Stimulated activated CD8-positive, alpha-beta memory T cell treated with anti-CD3 and anti-CD28 coated beads, Interleukin-4, amount 100 ng/mL, for 48 hours (primary cell): ENCODE results near the gene PTPN14.

ENCODE experiments used
- DNase-seq: peaks from one replicate; pipeline ENCODE4 v3.0.0-alpha.2; 2020

Gene PTPN14

DNA sequence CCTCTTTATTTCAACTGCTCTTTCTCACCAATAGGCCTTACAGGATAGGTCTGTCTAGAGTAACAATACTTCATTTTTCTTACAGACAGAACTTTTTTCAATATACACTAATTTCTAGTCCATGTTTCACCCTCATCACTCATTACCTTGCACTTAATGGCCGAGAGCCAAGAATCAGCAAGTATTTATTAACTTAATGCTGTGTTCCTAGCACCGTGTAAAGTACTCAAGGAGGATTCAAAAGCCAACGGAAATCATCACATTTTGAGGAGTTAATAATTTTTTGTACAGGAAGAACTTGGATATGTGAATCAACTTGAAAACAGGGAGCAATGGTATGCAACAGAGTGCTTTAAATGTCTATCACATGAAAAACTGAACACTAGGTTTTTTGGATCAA is 102.0 kb downstream of the PTPN14 start:
- no peak for DNase-seq

- no peak for DNase-seq
Measured at GRCh38 chr1:214448536-214448935, 102.9 kb downstream of the PTPN14 start.

- no peak for DNase-seq
Measured at GRCh38 chr1:214447557-214447871, 103.9 kb downstream of the PTPN14 start.

- no peak for DNase-seq
Measured at GRCh38 chr1:214446772-214447556, 104.4 kb downstream of the PTPN14 start.

- no peak for DNase-seq
Measured at GRCh38 chr1:214445831-214446614, 105.4 kb downstream of the PTPN14 start.

DNA sequence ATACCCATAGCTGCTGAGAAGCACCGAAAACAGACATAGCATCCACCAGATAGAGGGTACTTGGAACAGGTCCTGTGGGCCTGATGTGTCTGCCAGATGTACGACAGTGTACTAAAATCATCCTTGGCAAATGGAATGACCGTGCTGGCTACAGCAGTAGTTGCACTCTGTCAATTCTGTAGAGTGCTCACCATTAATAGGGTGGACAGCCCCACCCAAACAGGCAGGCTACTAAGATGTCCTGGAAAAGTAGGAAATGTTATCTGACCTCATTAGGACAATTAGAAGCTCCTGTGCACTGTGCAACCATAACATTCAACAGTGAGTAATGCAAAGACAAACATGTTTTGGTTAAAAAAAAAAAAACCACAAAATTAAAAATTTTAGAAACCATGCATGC is 106.2 kb downstream of the PTPN14 start:
- no peak for DNase-seq

DNA sequence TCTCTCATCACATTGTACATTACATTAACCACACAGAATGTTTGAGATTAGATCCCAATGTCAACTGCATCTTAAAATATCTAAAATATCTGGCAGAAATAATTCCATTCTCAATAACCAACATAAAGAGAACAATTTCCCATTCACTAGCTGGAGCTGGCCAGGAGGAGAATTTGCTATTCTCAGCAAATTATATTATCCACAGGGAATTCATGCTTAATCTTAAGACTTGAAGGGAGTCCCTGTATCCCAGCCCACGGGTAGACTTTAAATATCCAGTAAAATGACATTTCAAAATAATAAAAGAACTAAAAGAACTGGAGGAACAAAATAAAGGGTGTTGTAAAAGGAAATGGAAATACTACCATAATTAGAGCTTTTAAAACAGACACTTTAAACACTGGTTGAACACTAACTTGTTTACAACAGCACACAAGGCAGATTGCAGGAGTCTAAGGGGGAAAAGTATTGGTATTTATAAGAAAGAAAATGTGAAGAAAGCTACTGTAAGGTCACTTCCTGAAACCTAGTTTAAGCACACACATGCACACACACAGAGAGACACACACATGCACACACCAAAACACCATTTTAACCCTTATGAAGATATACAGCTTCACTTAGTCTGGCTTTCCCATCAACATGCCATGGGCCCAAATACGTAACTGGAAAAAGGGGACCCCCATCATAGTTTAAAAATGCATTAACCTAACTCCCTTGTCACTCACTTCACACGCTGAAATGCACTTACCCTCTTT is 107.0 kb downstream of the PTPN14 start:
- no peak for DNase-seq

- no peak for DNase-seq
Measured at GRCh38 chr1:214441119-214441518, 110.3 kb downstream of the PTPN14 start.

DNA sequence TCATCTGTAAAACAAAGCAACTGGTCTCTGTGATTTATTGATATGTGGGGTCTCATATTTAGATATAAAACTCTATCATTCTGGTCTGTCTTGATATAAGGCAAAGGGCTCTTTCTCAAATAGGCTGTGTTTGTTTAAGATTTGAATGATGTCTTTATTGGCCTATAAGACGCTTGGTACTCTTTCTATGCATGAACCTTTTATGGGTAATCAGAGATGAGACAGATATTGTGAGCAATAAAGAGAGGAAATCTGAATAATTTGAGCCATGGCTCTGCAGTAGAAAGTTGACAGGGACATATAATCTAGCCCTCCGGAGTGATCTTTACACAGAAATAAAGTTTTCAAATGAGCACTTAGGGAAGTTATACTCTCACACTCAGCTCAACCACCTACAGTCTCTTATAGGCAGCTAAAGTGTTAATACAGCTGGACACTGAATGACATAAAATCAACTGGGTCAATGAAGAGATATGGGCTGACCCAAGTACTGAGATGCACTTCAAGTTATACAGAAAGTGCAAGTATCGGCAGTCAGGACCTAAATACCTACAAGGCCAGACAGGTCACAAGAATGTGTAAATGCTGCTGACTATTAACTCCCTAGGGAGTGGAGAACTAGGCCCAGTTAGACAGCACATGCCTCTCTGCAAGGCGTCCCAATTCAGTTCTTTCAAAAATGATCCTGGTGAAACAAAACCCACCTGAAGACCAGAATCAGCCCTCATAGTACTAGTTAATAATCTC is 111.0 kb downstream of the PTPN14 start:
- no peak for DNase-seq

DNA sequence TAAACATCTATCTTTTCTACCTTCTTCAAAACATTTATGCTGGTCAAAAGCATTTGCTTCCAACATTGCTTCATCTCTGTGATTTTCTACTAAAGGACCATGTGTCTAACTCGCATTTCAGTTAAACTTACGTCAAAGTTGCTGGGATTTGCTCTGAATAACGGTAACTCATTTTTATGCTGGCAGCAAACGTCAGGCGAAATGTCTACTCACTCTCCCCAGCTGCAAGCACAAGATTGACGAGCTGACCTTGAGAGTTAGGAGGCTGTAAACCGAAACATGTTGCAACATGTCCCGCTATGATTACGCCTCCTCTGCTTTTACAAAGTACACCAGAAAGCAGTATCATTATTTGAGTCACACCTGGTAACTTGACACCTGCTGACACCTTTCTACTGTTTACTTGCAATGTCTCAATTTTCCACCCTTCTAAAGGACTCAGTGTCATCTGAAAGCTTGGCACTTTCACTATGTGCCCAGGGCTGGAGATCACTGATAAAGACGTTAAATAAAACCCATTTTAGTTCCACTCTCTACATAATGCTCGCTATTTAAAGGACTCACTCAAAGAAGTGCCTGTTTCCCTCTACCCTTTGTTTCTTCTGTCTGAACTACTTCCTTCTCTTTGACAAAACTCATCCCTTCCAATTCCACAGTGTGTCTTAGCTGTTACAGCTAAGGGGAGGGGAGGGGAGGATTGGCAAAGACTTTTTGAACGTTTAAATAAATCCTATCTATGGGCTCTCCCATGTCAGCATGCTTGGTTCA is 111.9 kb downstream of the PTPN14 start:
- DNase-seq: peak; percentile 56

GRCh38 chr1:214438530-214438929 is 112.9 kb downstream of the PTPN14 start:
- no peak for DNase-seq

- no peak for DNase-seq
Measured at GRCh38 chr1:214438075-214438474, 113.3 kb downstream of the PTPN14 start.

DNA sequence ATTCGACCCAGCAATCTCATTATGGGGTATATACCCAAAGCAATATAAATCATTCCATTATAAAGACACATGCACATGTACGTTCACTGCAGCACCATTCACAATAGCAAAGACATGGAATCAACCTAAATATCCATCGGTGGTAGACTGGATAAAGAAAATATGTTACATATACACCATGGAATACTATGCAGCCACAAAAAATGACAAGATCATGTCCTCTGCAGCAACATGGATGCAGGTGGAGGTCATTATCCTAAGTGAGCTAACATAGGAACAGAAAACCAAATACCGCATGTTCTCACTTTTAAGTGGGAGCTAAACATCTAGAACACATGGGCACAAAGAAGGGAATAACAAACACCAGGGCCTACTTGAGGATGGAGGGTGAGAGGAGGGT is 115.5 kb downstream of the PTPN14 start:
- no peak for DNase-seq

GRCh38 chr1:214432245-214432644 is 119.2 kb downstream of the PTPN14 start:
- no peak for DNase-seq

GRCh38 chr1:214429951-214430770 is 121.2 kb downstream of the PTPN14 start:
- no peak for DNase-seq

DNA sequence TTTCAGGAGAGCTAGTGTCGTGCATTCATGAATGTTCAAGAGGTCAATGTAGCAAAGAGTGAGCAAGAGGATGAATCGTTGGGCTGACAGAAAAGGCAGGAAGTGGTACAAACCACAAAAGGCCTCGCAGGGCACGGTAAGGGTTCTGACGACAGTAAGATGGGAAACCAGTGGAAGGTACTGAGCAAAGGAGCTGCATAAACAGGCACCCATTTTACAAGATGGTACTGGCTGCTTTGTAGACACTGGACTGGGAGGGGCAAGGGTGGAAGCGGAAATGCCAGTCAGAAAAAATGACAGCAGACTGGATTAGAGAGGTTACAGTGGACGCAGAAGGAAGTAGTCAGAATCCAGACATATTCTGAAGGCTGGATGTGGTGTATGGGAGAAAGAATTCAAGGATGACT is 123.5 kb downstream of the PTPN14 start:
- peak; percentile 72 for DNase-seq

- no peak for DNase-seq
Measured at GRCh38 chr1:214426426-214426812, 125.0 kb downstream of the PTPN14 start.

GRCh38 chr1:214425716-214426425 is 125.5 kb downstream of the PTPN14 start:
- DNase-seq: no peak

GRCh38 chr1:214425101-214425500 is 126.3 kb downstream of the PTPN14 start:
- no peak for DNase-seq

- no peak for DNase-seq
Measured at GRCh38 chr1:214423045-214423444, 128.4 kb downstream of the PTPN14 start.
